Measurements from ENCODE around the gene PRAMEF26.
"Not testable (repeated sequence)": the region's sequence is repeated elsewhere in the genome, so short reads cannot be mapped to it uniquely, and the experiment has no call there.

PRAMEF26 gene

DNA sequence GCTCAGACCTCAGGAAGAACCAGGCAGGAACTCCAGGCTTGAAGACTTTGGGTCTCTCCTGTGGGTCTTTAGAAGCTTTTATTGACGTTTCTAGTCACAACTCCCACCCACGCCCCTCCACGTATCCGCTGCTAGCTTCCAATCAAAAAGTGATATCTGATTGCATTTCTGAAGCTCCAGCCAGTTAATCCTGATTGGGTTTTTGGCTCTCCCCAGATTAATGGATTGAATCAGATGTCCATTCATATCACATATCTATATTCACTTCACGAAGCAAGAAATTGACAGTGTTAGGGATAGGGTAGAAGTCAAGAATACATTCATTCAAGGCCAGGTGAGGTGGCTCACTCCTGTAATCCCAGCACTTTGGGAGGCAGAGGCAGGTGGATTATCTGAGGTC is at the start of gene PRAMEF26:
Gene PRAMEF26, minus strand, starts transcription at position 101 of the 400 bp plus-strand sequence. CDS start 2,914 bp downstream, outside the sequence.
- not testable (repeated sequence) for DNase-seq (ENCODE audit: low read depth in 2 of 2)

DNA sequence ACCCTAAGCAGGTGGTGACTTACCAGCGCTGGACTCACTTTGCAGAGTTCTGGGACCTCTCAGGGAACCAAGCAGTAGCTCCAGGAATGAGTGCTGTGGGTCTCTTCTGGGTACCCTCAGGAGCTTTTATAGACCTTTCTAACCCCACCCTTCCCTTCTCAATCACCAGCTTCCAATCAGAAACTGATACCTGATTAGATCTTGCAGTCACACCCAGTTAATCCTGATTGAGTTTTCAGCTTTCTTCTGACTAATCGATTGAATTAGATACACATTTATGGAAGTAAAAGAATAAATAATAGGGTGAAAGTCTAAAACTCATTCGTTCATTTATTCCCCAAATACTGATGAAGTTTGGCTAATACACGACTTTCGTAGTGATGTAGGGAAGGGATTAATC is 45.5 kb upstream of the PRAMEF26 start, which contains the start of gene PRAMEF13:
Gene PRAMEF13, minus strand, starts transcription at position 101 of the 400 bp plus-strand sequence. CDS start 1,820 bp downstream, outside the sequence.
- not testable (repeated sequence) for DNase-seq (ENCODE audit: low read depth in 2 of 2)

DNA sequence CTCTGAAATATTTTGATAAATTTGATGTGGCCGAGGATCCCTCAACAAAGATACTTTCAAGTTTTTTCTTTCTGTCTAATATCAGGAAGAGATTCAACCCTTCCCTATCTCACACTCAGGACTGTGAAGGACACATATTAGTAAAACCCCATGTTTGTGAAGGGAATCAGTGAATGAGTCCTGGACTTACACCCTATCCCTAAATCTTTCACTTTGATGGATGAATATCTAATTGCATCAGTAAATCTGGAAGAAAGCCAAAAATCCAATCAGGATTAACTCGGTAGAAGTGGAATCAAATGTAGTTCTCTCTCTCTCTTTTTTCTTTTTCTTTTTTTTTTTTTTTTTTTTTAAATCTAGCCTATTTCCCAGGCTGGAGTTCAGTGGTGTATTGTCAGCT is 15.7 kb upstream of the PRAMEF26 start, which contains the start of gene PRAMEF9:
Gene PRAMEF9, plus strand, starts transcription at position 301 of the 400 bp plus-strand sequence. CDS start 3,433 bp downstream, outside the sequence.
- not testable (repeated sequence) for DNase-seq (ENCODE audit: low read depth in 2 of 2)

DNA sequence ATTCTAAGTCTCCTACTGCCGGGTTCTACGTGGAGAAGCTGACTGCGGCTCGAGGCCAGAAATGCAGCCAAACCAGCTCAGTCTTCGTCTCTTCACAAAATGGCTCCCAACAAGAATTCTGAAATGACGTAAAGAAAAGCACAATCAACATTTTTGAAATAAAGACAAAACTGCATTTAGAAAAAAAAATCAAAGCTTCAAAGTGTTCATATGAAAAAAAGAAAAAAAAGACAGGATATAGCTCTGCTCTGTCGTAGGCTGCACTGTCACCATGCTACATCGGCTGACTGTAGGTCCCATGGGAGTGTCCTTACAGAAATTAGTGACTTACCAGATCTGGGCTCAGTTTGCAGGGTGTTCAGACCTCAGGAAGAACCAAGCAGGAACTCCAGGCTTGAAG is 9.7 kb upstream of the PRAMEF26 start, which contains the start of gene HNRNPCL4:
Gene HNRNPCL4, minus strand, starts transcription at position 101 of the 400 bp plus-strand sequence. CDS start 164 bp downstream, outside the sequence.
- not testable (repeated sequence) for DNase-seq (ENCODE audit: low read depth in 2 of 2)

DNA sequence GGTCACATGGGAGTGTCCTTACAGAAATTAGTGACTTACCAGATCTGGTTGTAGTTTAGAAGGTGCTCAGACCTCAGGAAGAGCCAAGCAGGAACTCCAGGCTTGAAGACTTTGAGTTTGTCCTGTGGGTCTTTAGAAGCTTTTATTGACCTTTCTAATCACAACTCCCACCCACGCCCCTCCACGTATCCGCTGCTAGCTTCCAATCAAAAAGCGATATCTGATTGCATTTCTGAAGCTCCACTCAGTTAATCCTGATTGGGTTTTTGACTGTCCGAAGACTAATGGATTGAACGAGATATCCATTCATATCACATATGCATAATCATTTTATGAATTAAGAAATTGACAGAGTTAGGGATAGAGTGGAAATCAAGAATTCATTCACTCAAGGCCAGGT is 39.1 kb downstream of the PRAMEF26 start, which contains the start of gene HNRNPCL2:
Gene HNRNPCL2, minus strand, starts transcription at position 101 of the 400 bp plus-strand sequence. CDS start 454 bp downstream, outside the sequence.
- not testable (repeated sequence) for DNase-seq (ENCODE audit: low read depth in 2 of 2)

Measured in stimulated activated CD4-positive, alpha-beta T cell treated with anti-CD3 and anti-CD28 coated beads, Interleukin-12 subunit alpha, Interleukin-12 subunit beta, amount 100 ng/mL, for 24 hours (primary cell).